B cell (primary cell): Measurements from ENCODE around the gene ARHGAP15.

Experiments used
- EZH2 ChIP-seq: IDR thresholded peaks from 2 replicates; pipeline ENCODE4 v1.6.1; 2012; ENCODE audit warnings: borderline replicate concordance, low read depth, mild to moderate bottlenecking, moderate library complexity, low read length; ENCODE audit not compliant: insufficient read depth, poor library complexity, severe bottlenecking
- TF ChIP-seq, protein P1 (sequence below): fragments of 200-600 bp; IDR thresholded peaks from one replicate; pipeline ENCODE4 v1.8.0; 2022; ENCODE audit warnings: antibody characterized with exemption, mild to moderate bottlenecking

- TF ChIP-seq, protein P1, sequence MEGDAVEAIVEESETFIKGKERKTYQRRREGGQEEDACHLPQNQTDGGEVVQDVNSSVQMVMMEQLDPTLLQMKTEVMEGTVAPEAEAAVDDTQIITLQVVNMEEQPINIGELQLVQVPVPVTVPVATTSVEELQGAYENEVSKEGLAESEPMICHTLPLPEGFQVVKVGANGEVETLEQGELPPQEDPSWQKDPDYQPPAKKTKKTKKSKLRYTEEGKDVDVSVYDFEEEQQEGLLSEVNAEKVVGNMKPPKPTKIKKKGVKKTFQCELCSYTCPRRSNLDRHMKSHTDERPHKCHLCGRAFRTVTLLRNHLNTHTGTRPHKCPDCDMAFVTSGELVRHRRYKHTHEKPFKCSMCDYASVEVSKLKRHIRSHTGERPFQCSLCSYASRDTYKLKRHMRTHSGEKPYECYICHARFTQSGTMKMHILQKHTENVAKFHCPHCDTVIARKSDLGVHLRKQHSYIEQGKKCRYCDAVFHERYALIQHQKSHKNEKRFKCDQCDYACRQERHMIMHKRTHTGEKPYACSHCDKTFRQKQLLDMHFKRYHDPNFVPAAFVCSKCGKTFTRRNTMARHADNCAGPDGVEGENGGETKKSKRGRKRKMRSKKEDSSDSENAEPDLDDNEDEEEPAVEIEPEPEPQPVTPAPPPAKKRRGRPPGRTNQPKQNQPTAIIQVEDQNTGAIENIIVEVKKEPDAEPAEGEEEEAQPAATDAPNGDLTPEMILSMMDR, result no peak
- no peak for TF ChIP-seq EZH2
Measured at GRCh38 chr2:143524559-143525401, 395.6 kb downstream of the ARHGAP15 start.
